GM04503 (cell line): ENCODE results near the gene TCF19.

Experiments used
- DNase-seq: peaks from one replicate; pipeline ENCODE4 v3.0.0-alpha.2; 2012; ENCODE audit warnings: low read depth

The TCF19 gene

DNA sequence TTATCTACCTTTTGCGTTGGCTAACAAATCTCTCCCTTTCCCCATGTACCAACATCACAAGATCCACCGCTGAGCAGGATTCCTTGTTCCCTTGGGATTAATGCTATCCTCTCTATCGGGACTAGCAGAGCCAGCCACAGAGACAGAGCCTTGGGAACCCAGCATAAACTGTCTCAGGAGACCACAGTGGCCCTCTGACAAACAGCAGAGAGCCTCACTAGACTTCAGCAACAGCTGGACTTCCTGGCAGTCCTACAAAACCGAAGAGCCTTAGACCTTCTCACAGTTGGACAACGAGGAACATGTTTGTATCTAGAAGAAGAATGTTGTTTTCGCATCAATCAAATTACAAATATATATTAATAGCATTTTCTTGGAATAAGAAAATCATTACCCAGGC lies 51.7 kb downstream of the TCF19 start:
- DNase-seq: no peak

DNA sequence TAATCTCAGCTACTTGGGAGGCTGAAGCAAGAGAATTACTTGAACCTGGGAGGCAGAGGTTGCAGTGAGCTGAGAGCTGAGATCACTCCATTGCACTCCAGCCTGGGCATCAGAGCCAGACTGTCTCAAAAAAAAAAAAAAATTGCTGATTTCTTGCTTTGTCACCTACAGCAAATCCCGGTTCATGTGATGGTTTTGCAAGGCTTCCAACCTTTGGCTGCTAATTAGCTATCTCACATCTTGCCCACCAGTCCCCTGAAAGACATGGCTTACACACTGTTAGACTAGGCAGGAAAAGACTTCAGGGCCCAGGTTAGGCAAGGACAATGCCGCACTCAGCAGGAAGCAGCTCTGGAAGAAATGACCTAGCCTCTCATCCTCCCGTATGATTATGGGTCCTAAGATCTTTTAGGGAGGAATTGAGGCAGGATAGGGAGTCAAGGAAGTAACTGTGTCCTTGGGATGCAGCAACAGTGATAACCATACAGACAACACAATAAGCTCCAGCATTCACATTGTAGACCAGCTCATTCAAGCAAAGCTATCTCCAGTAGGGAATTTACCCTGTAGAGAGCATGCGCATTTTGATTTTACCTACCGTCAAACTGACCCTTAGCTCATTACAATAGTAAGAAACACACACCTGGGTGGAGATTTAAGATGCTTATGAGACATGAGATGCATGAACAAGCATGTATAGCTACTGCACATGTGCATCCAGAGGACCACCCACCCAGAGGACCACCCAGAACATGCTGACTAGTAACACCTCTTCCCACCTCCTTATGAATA lies 52.5 kb downstream of the TCF19 start:
- no peak for DNase-seq
